ENCODE results near the gene GPR17. TPM values are rescaled to one million over a fixed set of nuclear protein-coding genes. Genes with fewer than 3 reads are reported as not detected.
A peak's percentile ranks its signal among the peaks of the same experiment; 100 is the strongest.

GPR17 gene
- total RNA-seq, 1 donor, result not detected

- peak overlapping the region; percentile 74 for H3K4me3 ChIP-seq (ENCODE audit: low read depth, low read length)
- no peak for DNase-seq (ENCODE audit: low read depth)
- no peak for TF ChIP-seq CTCF (IDR thresholded peaks at IDR 0.05; ENCODE audit: insufficient read depth, low read depth, low read length)
These were observed 54.7 kb downstream of the GPR17 start for GRCh38 chr2:127700527-127701192.

GRCh38 chr2:127701193-127701650 lies 55.3 kb downstream of the GPR17 start, which contains the start of gene SFT2D3:
Gene SFT2D3 (plus strand): TSS chr2:127701497. CDS start chr2:127701529, 32 bp downstream.
- peak within 1 kb of the TSS; percentile 74 for H3K4me3 ChIP-seq (ENCODE audit: low read depth, low read length)
- DNase-seq (ENCODE audit: low read depth), result peak; percentile 92
- no peak for TF ChIP-seq CTCF (IDR thresholded peaks at IDR 0.05; ENCODE audit: insufficient read depth, low read depth, low read length)

- DNase-seq (ENCODE audit: low read depth), result peak; percentile 72
- TF ChIP-seq CTCF (IDR thresholded peaks at IDR 0.05; ENCODE audit: insufficient read depth, low read depth, low read length), result no peak
- peak overlapping the region; percentile 74 for H3K4me3 ChIP-seq (ENCODE audit: low read depth, low read length)
These were observed 55.9 kb downstream of the GPR17 start for GRCh38 chr2:127701651-127702394.

Other genes with a start within 250 kb of the GPR17 start
- not detected in 2 replicates for gene PROC, start 227.7 kb upstream of the GPR17 start, total RNA-seq
- 35.1 and 42.7 TPM in 2 replicates for gene IWS1, start 119.7 kb upstream of the GPR17 start, total RNA-seq
- gene MYO7B, start 110.5 kb upstream of the GPR17 start, total RNA-seq, result 0.86 TPM in 1 of 2 replicates, not detected in the other
- 24.8 and 28.9 TPM in 2 replicates for gene LIMS2, start 29.4 kb downstream of the GPR17 start, total RNA-seq
- 4.7 and 5.8 TPM in 2 replicates for gene SFT2D3, start 55.3 kb downstream of the GPR17 start, total RNA-seq
- 25.1 and 35.4 TPM in 2 replicates for gene WDR33, start 165.0 kb downstream of the GPR17 start, total RNA-seq
- gene POLR2D, start 212.0 kb downstream of the GPR17 start, total RNA-seq, result 15.5 and 25.9 TPM in 2 replicates
- 14.2 and 22.0 TPM in 2 replicates for gene AMMECR1L, start 239.8 kb downstream of the GPR17 start, total RNA-seq